ENCODE measurements around the gene FAM43A.

Gene FAM43A, protein sequence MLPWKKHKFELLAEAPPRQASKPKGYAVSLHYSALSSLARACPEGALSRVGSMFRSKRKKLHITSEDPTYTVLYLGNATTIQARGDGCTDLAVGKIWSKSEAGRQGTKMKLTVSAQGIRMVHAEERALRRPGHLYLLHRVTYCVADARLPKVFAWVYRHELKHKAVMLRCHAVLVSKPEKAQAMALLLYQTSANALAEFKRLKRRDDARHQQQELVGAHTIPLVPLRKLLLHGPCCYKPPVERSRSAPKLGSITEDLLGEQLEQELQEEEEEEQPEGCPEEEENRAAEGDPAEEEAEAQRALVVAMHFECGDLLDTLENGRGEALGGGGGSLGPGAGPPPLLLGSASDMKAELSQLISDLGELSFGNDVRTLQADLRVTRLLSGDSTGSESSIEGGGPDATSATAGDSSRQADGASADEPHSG

DNA sequence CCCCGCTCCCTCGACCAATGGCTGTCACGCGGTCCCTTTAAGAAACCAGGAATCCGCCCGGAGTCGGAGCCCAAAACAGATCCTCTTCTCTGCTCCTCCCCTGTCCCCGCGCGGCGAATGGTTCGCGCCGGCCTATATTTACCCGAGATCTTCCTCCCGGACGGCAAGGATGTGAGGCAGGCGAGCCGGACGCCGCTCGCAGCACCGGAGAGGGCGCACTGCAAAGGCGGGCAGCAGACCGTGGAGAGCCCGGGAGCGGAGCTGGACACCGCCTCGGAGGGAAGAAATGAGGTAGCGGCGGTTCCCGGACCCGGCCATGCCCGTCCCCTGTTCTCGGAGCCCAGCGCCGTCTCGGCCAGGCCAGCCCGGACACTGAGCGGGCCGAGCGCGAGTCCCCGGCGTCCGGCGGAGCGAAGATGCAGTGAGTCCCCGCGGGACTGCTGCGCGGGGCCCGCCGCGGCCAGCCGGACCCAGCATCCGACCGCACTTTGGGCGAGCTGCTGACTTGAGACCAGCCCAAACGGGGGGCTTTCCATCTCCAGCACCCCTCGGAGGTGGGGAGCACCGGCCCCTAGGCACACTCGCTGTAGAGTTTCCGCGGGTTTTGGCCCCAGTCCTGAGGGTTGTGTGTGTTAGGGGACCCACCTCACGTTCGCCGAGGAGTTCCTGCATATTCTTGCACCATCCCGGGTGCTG is at the start of gene FAM43A:
TSS of gene FAM43A (plus strand) at position 166 of the 696 bp plus-strand sequence. CDS start 944 bp downstream, outside the sequence.
- peak; percentile 63 to 67 for DNase-seq (ENCODE audit: low read depth in 2 of 2)

DNA sequence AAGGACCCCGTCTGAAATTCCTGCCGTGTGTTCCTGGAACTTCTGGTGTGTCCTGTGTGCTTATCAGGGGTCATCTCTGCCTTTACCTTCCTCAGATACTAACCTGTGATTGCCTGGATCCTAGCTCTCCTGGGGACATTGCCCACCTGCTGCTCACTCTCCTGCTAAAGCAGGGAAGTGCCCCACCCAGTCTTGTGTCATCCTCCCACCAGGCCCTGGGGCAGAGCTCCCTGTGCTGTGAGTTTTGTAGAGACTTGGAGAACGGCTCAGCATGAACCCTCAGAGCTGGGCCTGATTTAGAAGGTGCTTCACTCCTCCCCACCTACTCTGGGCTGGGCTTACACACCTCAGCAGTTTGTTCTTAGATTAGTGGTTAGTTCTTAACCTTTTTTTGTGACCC is 48.6 kb upstream of the FAM43A start:
- DNase-seq (ENCODE audit: low read depth in 2 of 2): no peak

DNA sequence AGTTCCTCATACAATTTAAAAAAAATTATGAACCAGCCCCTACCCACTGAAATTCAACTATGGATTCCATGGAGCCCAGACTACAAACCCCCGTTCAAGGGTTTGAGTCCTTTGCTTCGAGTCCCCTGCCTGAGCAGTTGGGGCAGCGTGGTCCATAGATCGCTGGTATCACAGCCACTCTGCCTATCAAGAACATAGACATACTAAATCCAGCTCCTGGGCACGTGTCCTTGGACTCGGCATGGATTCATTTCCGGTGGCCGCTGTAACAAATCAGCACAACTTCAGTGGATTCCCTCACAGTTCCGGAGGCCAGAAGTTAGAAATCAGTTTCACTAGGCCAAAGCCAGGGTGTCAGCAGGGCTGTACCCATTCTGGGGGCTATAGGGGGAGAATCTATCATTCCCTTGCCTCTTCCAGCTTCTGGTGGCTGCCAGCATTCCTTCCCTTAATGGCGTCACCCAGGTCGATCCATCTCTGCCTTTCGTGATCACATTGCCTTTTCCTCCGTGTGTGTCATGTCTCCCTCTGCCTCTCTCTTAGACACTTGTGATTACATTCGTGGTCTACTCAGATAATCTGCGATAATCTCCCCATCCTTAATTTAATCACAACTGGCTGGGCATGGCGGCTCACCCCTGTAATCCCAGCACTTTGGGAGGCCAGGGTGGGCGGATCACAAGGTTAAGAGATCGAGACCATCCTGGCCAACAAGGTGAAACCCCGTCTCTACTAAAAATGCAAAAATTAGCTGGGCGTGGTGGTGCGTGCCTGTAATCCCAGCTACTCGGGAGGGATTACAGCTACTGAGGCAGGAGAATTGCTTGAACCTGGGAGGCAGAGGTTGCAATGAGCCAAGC is 47.9 kb upstream of the FAM43A start:
- no peak for DNase-seq (ENCODE audit: low read depth in 2 of 2)

DNA sequence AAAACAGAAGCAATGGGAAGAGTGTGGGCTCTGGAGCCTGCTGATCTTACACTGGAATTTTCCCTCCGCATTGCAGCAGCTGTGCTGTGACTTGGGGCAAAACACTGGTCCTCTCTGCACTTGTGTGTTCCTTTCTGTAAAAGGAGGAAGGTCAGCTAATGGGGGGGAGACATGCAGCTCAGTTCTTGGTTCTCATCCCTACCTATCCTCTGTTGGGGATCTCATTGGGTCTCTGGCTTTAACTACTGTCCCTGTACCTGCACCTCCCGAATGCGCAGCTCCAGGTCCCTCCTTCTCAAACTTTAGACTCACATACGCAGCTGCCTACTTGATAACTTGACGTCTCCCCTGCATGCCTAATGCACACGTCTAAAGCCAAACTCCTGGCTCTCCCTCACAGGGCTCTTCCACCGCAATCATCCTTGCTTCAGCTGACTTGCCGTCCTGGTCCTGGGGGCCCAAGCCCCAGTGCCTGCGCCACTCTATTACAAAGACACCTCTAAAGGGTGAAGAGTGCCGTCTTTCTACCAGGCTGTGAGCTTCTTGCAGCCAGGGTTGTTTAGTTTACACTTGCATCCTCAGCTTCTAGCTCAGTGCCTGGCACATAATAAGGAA is 46.6 kb upstream of the FAM43A start:
- no peak for DNase-seq (ENCODE audit: low read depth in 2 of 2)

DNA sequence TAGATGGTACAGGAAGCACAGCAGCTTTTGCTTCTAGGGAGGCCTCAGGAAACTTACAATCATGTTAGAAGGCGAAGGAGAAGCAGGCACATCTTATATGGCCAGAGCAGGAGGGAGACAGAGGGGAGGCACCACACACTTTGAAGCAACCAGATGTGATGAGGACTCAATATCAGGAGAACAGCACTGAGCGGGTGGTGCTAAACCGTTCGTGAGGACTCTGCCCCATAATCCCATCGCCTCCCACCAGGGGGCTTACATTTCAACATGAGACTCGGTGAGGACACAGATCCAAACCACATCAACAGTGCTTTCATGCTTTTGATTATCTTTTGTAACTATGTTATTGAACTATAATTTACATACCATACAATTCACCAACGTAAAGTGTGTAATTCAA is 44.9 kb upstream of the FAM43A start:
- no peak for DNase-seq (ENCODE audit: low read depth in 2 of 2)

DNA sequence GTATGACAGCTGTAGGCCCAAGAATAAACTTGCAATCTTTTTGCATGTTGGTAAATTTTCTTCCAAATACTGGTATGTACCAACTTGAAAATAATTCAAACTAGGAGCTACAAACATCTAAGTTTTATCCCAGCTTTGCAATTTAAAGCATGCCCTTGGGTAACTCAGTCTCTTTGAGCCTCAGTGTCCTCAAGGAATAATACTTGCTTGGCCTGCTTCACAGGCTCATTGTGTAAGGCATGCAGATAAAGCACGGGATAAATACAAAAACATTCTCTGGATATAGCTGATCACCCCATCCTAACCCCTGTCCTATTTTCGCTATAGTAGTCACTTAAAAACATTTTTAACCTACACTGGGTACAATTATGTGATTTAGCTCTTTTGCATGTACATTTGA is 42.9 kb upstream of the FAM43A start:
- no peak for DNase-seq (ENCODE audit: low read depth in 2 of 2)

DNA sequence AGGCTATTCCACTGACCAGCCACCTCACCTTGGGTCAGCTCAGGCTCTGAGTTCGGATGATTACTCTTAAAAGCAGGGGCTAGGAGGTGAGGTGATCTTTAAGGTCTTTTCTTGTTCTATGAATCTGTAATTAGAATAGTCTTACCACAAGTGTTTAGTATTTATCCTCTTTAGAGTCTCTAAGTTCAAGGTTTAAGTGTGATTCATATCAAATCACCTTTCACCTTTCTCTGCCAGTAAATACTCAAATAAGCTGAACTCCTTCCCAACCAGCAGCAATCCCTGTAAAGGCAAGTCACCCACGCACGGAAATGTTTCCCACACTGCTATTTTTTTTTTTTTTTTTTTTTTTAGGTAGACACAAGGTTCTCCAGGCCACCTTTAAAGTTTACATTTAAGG is 37.9 kb upstream of the FAM43A start:
- DNase-seq (ENCODE audit: low read depth in 2 of 2): no peak

DNA sequence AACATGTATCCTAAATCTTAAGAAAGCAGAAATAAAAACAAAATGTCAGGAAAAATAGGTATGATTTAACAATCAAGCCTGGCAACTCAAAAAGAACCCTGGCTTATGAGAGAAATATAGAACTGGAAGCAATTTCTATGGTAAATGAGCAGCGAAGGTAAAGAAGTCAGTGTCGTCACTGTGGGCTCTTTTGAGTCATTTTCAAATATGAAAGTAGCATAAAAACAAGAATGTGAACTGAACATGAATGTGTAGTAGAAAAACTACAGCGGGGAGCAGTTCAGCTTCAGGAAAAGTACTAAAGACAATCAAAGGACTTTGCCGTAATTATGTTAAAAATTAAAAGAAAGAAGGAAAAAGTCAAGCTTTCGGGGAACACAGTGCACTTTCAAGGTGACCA is 31.2 kb upstream of the FAM43A start:
- DNase-seq (ENCODE audit: low read depth in 2 of 2): no peak

DNA sequence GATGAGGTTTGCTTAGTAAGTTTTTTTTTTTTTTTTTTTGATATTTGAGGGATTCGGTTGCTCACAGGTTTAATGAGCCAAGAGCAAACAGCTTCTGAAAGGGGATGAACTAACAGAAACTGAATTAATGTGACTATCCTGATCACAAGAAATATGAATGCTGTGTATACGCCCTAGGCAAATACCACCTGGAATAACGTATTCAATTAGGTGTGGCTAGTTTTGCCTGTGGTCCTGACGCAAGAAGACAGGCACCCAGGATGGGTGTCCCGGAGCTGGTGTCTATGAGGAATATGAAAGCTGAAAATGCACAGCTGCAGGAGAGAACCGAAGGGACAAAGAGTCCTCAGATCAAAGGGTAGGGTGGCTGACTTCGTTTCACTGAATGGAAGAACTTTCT is 28.2 kb upstream of the FAM43A start:
- no peak for DNase-seq (ENCODE audit: low read depth in 2 of 2)

DNA sequence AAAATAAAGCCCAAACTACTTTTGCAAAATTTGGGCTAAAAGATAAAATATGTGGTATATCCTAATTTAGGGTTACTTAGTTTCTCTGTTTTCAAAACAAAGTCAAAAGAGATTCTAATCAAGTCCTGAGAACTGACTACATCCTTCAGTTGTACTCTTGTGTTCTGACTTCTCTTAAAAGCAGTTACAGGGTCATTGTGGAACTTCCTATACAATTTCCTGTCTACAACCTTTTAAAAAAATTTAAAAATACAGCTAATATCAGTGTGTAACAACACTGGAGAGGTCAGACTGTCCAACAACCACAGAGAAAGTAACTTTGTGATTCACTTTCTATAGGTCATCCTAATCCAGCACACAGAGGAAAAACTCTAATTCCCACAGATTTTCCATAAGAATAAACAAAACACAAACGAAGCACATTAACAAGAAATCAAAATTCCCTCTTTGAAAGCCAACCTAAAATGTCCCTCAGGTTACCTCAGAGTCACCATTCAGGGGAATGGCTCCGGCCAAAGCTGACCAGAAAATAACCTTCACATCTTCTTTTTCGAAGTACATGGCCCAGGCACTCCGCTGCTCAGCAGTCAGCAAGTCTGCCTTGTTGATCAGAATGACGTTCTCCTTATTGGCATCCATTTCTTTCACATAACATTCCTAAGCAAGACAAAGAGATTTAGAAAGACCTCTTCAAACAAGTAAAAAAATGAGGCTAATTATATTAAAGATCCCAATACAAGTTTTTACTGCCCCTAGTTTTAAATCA is 27.0 kb upstream of the FAM43A start:
- DNase-seq (ENCODE audit: low read depth in 2 of 2): no peak

DNA sequence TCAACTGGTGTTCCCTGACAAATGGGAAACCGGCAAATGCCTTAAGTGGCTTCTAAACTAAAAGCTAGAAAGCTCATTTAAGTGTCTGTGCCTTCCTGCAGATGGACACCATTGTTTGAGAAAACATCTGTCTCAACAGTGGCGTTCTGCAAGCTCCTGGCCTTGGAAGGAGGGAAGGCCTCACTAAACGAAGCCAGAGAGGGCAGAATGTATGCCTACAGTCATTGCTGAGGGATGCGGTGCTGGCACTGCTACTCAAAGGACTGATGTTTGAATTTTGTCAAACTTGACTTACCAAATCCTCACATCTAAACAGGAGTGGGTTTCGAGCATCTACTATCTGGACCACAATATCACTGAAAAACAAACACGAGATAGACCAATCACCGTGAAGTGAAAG is 25.9 kb upstream of the FAM43A start:
- no peak for DNase-seq (ENCODE audit: low read depth in 2 of 2)

DNA sequence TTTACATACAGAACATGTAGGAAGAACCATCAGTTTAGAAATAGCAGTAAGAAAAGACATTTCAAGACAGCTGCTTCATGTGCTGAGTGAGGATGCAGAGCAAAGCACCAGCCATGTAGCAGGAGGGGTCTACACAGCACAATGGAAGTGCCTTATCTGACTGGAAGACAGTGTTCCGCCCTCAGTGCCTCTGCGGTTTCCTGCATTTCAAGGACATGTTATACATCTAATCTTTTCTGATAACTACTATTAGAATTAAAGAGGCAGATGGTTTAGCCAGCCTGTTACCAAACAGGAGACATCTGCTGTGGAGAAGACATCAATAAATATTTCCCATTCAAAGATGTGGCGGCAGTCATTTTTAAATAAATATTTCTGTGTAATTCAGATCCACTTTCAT is 24.3 kb upstream of the FAM43A start:
- DNase-seq (ENCODE audit: low read depth in 2 of 2): no peak

DNA sequence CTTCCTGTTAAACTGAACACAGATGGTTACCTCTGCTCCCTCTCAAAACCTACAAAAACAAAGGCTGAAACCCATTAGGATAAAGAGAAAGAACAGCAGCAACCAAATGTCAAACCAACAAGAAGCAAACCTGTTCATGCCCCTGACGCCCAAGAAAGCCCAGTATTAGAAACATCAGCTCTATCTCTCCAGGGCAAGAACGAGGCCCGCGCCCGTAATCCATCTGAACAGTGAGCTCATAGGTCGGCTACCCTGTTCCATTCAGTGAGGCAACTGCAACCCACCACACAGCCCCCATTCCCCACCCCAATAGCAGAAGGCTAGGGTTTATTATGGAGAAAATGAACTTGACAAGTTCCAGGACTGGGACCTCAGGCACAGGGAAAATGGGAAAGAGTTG is 23.7 kb upstream of the FAM43A start:
- no peak for DNase-seq (ENCODE audit: low read depth in 2 of 2)

DNA sequence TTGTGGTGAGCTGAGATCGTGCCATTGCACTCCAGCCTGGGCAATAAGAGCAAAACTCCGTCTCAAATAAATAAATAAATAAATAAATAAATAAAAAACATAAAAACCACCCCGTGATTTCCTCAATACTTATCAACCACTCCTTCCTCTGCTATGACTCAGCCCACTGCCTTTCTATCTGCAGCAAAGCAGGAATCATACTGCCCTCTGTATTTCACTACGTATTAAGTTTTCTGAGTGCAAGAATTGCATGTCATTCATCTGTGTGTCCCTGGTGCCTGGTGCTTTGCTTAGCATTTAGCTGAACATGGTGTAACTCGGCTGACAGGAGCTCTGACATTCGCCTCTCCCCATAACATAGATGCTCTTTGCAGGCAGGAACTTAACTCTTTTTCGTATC is 20.8 kb upstream of the FAM43A start:
- no peak for DNase-seq (ENCODE audit: low read depth in 2 of 2)

DNA sequence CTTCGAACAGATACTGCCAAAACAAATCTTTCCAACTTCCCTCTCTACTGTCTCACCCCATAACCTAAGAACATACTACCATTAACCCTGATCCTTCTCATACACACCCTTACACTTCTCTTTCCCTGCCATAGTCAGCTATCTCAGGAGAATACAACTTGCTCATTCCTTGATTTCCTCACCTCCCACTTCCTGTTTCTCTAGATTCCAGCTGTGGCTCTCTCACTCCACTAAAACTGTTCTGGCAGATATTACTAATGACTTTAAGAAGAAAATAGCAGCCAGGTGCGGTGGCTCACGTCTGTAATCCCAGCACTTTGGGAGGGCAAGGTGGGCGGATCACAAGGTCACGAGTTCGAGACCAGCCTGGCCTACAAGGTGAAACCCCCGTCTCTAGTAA is 18.3 kb upstream of the FAM43A start:
- no peak for DNase-seq (ENCODE audit: low read depth in 2 of 2)

DNA sequence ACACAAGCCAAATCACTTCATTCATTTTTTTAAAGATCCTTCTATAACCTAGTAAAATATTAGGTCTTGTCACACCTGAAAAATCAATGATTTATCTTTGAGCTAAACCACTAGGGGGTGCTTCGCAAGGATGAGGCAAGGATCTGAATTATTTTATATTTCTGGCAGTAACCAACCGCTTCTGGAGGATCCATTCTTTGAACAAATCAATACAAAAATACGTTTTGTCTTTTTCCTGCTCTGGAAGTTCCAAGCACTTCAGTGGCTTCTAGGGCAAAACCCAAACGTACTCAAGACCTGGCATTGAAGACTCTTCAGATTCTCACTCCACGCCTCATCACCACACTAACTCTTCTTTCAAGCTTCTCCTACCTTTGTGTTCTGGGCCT is 14.2 kb upstream of the FAM43A start:
- DNase-seq (ENCODE audit: low read depth in 2 of 2): no peak

DNA sequence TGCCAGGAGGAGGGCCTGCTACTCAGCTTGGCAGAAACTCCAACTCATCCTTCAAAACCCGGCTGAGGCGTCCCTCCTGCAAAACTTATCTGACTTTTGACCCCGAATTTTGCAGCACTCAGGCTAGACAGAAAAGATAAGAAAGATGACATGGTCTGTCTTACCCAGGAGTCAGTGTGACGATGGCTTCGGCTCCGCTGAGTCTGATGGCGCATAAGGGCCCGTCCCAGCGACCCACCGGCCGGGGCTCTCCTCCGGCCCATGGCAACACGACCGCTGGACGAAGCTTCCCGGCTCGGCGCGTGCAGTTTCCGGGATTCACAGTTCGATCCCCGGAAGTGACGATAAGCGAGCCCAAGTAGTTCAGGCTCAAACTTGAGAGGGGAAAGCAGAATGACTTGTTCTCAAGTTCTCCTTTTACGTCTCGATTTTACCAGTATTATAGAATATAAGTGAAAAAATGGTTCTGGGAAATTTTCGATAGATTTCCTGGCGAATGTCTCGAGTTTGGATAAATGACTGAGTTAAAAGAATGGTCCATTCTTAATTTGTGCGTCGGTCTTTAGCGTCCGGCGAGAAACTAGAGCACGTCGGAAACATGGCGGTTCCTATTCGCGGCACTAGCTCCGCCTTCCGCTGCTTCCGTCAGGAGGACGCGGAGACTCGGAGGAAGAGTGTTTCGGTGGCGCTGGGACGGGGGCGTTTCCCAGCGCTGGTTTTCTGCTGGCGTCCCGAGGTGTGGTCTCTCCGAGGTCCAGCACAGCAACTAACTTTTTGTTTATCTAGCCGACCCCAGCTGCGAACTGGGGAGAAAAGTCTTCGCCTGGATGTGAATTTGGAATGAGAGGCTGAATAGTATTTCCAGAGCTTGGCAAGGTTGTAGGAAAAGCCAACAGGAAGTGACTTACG is 13.5 kb upstream of the FAM43A start, which contains the start of gene LSG1:
TSS of gene LSG1 (minus strand) at position 292 of the 909 bp plus-strand sequence. CDS start at position 263, 29 bp downstream.
- peak; percentile 83 to 84 for DNase-seq (ENCODE audit: low read depth in 2 of 2)

DNA sequence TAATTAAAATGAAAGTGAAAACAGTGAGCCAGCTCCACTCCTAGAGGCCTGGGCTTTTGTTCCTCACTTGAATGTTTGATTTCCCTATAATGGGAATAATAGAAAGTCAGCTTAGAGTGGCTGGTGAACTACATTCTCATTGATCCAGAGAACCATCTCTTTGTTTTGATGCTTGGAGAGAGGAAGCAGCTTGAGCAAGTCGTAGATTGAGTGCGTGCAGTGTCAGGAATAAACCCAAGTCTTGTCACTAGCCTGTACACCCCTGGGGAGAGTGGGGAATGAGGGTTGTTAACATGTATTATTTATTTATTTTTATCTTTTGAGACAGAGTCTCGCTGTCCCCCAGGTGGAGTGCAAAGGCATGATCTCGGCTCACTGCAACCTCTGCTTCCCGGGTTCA is 12.8 kb upstream of the FAM43A start:
- no peak for DNase-seq (ENCODE audit: low read depth in 2 of 2)

DNA sequence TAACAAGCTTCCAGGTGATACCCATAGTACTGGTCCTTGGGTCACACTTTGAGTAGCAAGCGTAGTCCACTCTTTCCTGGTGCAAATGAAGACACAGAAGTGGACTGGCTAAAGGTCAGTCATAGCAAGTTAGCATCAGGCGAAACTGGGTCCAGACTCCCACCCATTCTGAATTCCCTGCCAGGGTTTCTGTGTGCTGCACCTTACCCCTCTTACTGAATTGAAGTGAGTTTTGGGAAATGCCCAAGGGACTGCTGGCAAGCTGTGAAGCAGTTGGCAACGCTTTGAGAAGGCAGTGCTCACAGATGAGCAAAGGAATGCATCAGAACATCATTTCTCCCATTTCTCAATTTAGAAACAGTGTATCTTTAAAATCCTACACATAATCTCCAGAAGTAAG is 11.9 kb upstream of the FAM43A start:
- DNase-seq (ENCODE audit: low read depth in 2 of 2): no peak

DNA sequence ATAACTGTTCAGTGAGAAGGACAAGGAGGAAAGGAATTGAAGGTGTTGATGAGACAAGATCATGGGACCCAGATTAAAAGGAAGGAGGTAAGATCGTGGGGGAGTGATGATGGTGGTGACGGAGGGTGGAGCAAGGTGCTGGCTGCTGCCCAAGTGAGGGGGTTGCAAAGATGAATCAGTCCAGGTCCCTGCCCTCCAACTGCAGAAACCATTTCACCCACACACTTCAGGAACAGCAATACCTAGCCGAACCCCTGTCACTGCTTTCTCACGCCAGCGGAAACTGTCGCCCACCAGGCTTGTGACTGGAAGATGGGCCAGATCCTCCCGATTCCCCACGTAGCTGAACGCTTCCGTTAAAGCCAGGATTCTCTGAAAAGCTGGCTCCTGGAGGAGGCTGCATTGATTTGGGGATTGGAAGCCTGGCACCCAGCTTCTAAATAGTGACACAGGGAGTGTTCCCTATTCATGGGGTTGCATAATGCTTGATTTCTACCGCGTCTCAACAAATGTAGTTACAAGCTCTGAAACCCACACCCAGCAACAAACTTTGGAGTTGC is 10.5 kb upstream of the FAM43A start:
- DNase-seq (ENCODE audit: low read depth in 2 of 2): peak; percentile 34 to 45

Measured in stimulated activated CD8-positive, alpha-beta memory T cell treated with anti-CD3 and anti-CD28 coated beads, Interleukin-7, amount 100 ng/mL, for 4 hours (primary cell).